ENCODE data around the gene ZNF84. TPM values are rescaled to one million over a fixed set of nuclear protein-coding genes. Genes with fewer than 3 reads are reported as not detected.

Gene ZNF84
- total and polyA plus RNA-seq, 9 donors: 15.3 to 41.4 (median 30.7) TPM

- no peak overlapping the region for H3K27ac ChIP-seq
- no peak for TF ChIP-seq CTCF (IDR thresholded peaks at IDR 0.05)
- TF ChIP-seq EP300 (IDR thresholded peaks at IDR 0.05): no peak
- no peak for TF ChIP-seq POLR2A (IDR thresholded peaks at IDR 0.05)
- no peaks in the 10 kb centered on the region for H3K27me3 ChIP-seq
- H3K4me1 ChIP-seq (ENCODE audit: insufficient read depth): no peaks in the 10 kb centered on the region
- DNase-seq: no peak
- H3K4me3 ChIP-seq: no peak overlapping the region
- H3K36me3 ChIP-seq: no peaks in the 10 kb centered on the region
- no peaks in the 10 kb centered on the region for H3K9me3 ChIP-seq
- 92 to 94% (median 94%) methylated on average over 7 of the region's 7 CpGs for WGBS, 3 donors
- intact Hi-C loops (cut with DNase I): no loop called here
Measured at GRCh38 chr12:133026996-133027395, 10.3 kb upstream of the ZNF84 start.

- intact Hi-C loops (cut with DNase I): no loop called here
- peaks cover 3% of the 10 kb centered on the region for H3K4me1 ChIP-seq (ENCODE audit: insufficient read depth)
- peaks cover 14 to 29% of the 10 kb centered on the region in 2 donors for H3K9me3 ChIP-seq
- H3K36me3 ChIP-seq: no peaks in the 10 kb centered on the region
- peak overlapping the region; percentile 78 for H3K4me3 ChIP-seq
- no peak for DNase-seq
- TF ChIP-seq POLR2A (IDR thresholded peaks at IDR 0.05): no peak
- TF ChIP-seq CTCF (IDR thresholded peaks at IDR 0.05): no peak
- no peak for TF ChIP-seq EP300 (IDR thresholded peaks at IDR 0.05)
- H3K27me3 ChIP-seq: no peaks in the 10 kb centered on the region
- H3K27ac ChIP-seq: peak overlapping the region in 1 of 2 donors; percentile 93
- WGBS, 3 donors: 49 to 58% (median 50%) methylated on average over 4 of the region's 4 CpGs
Measured at GRCh38 chr12:133038118-133038709, 905 bp downstream of the ZNF84 start.

- Histone ChIP-seq H3K4me3 (no peak overlapping the region), H3K4me1 (ENCODE audit: insufficient read depth) (no peaks in the 10 kb centered on the region), H3K36me3 (peaks cover 23% of the 10 kb centered on the region), H3K27ac (no peak overlapping the region), H3K27me3 (no peaks in the 10 kb centered on the region), H3K9me3 (peaks cover 54 to 94% of the 10 kb centered on the region in 2 donors)
- TF ChIP-seq POLR2A (IDR thresholded peaks at IDR 0.05) (no peak), EP300 (IDR thresholded peaks at IDR 0.05) (no peak), CTCF (IDR thresholded peaks at IDR 0.05) (no peak)
- WGBS, 3 donors: 94 to 97% (median 96%) methylated on average over 3 of the region's 3 CpGs
- intact Hi-C loops (cut with DNase I): no loop called here
- no peak for DNase-seq
Measured at GRCh38 chr12:133046698-133047097, 9.4 kb downstream of the ZNF84 start.

- no peak overlapping the region for H3K27ac ChIP-seq
- H3K4me3 ChIP-seq: no peak overlapping the region
- no peak for DNase-seq
- H3K27me3 ChIP-seq: no peaks in the 10 kb centered on the region
- peaks cover 34 to 50% of the 10 kb centered on the region in 2 donors for H3K9me3 ChIP-seq
- WGBS, 3 donors: 96 to 99% (median 97%) methylated on average over 5 of the region's 5 CpGs
- TF ChIP-seq EP300 (IDR thresholded peaks at IDR 0.05) (no peak), POLR2A (IDR thresholded peaks at IDR 0.05) (no peak), CTCF (IDR thresholded peaks at IDR 0.05) (no peak)
- intact Hi-C loops (cut with DNase I): no loop called here
- H3K4me1 ChIP-seq (ENCODE audit: insufficient read depth): no peaks in the 10 kb centered on the region
- H3K36me3 ChIP-seq: peaks cover 5% of the 10 kb centered on the region
Measured at GRCh38 chr12:133057446-133057845, 20.1 kb downstream of the ZNF84 start.
